Mammary epithelial cell (primary cell): ENCODE data around the gene TNNT3.

Experiments
- CTCF ChIP-seq, 2 donors: IDR thresholded peaks in 1 of 2; conservative IDR thresholded peaks in 1 of 2; 2 replicates each; pipeline ENCODE4 v1.5.1; 2011 to 2012; ENCODE audit warnings: inconsistent platforms in 2 of 2, low read length in 2 of 2, mild to moderate bottlenecking in 2 of 2, control low read depth in 1 of 2, low read depth in 1 of 2; ENCODE audit not compliant: insufficient read depth in 1 of 2; ENCODE audit errors: extremely low read depth in 1 of 2
- EZH2 ChIP-seq: IDR thresholded peaks from 2 replicates; pipeline ENCODE4 v1.6.1; 2012; ENCODE audit warnings: low read length, inconsistent platforms, borderline replicate concordance

GRCh38 chr11:1906611-1907423, 12.7 kb upstream of the TNNT3 start:
- TF ChIP-seq EZH2 (no peak), CTCF (conservative IDR thresholded peaks at IDR 0.05 in 1 of 2, IDR thresholded peaks at IDR 0.05 in 1 of 2; ENCODE audit: extremely low read depth in 1 of 2, insufficient read depth in 1 of 2, low read depth in 1 of 2, low read length in 2 of 2) (no peak)
